OCI-LY3 (cell line): ENCODE data around the gene ADORA2A.

Experiments used
- H2AFZ ChIP-seq: fragments of 200-600, 300-600 bp; shearing (Covaris generic); 2 replicates; pipeline ENCODE4 v1.6.0; 2014; ENCODE audit warnings: antibody characterized with exemption, low read depth, low read length
- H3K27ac ChIP-seq: fragments of 200-600, 300-600 bp; sonication (generic); 2 replicates; pipeline ENCODE4 v1.5.1; 2014; ENCODE audit warnings: mild to moderate bottlenecking, low read length, moderate library complexity, mixed read lengths
- H3K27me3 ChIP-seq: fragments of 200-600, 300-600 bp; sonication (generic); 2 replicates; pipeline ENCODE4 v1.6.1; 2014; ENCODE audit warnings: low read depth, low read length, mixed read lengths
- H3K36me3 ChIP-seq: fragments of 200-600, 300-600 bp; sonication (generic); replicated peaks from 2 replicates; pipeline ENCODE3; 2014; ENCODE audit warnings: low read depth, low read length, mixed read lengths
- H3K4me1 ChIP-seq: fragments of 300-600, 200-600 bp; sonication (generic); 2 replicates; pipeline ENCODE4 v1.6.1; 2014; ENCODE audit warnings: low read length, mixed read lengths
- H3K4me2 ChIP-seq: fragments of 200-600, 300-600 bp; sonication (generic); 2 replicates; pipeline ENCODE4 v1.6.1; 2014; ENCODE audit warnings: low read length, mixed read lengths
- H3K4me3 ChIP-seq: fragments of 300-600, 200-600 bp; sonication (generic); 2 replicates; pipeline ENCODE4 v1.5.1; 2014; ENCODE audit warnings: antibody characterized with exemption, mild to moderate bottlenecking, low read length, moderate library complexity
- H3K79me2 ChIP-seq: fragments of 300-600, 200-600 bp; shearing (Covaris generic); 2 replicates; pipeline ENCODE4 v1.6.1; 2014; ENCODE audit warnings: mild to moderate bottlenecking, low read length, mixed read lengths
- H3K9ac ChIP-seq: fragments of 300-600, 200-600 bp; shearing (Covaris generic); 2 replicates; pipeline ENCODE4 v1.6.0; 2014; ENCODE audit warnings: mild to moderate bottlenecking, low read length, moderate library complexity
- H3K9me3 ChIP-seq: fragments of 200-600, 300-600 bp; shearing (Covaris generic); 2 replicates; pipeline ENCODE4 v1.6.1; 2014; ENCODE audit warnings: low read length, mixed read lengths; ENCODE audit not compliant: insufficient read depth
- H4K20me1 ChIP-seq: fragments of 200-600, 300-600 bp; sonication (generic); 2 replicates; pipeline ENCODE4 v1.6.1; 2016; ENCODE audit warnings: low read length, mixed read lengths; ENCODE audit not compliant: insufficient read depth
- EZH2phosphoT487 ChIP-seq: fragments of 200-600 bp; shearing (Covaris generic); IDR thresholded peaks from 2 replicates; pipeline ENCODE4 v1.6.1; 2018; ENCODE audit warnings: antibody characterized with exemption, mixed run types, low read depth
- TF ChIP-seq, protein P1 (sequence below): fragments of 200-600, 300-600 bp; sonication (generic); IDR thresholded peaks from 2 replicates; pipeline ENCODE4 v1.5.1; 2014; ENCODE audit warnings: antibody characterized with exemption, low read length, low read depth

Gene ADORA2A

DNA sequence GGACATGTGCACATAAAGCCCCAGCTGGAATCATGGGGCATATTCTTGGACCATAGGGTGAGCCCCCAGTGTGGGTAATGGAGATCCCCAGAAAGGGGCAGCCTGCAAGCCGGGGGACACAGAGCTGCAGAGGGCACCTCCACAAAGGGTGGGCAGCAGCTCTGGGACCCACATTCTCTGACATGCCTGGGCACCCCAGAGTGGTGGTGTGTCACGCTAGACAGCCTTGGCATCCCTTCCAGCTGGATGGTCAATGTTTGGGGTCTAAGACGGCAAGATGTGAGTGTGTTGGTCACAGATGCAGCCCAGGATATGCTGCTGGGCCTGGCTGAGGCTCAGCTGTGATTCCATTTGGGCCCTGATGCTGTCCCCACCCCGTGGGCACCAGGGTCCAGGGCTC is 9.7 kb downstream of the ADORA2A start:
- H3K9me3 ChIP-seq = no peaks in the 10 kb centered on the region
- peaks cover 63% of the 10 kb centered on the region for H3K4me1 ChIP-seq
- H3K9ac ChIP-seq = no peak overlapping the region
- no peak overlapping the region for H3K4me2 ChIP-seq
- H3K4me3 ChIP-seq = no peak overlapping the region
- H3K36me3 ChIP-seq = peaks cover 2% of the 10 kb centered on the region
- no peak for TF ChIP-seq EZH2phosphoT487
- TF ChIP-seq, protein P1, sequence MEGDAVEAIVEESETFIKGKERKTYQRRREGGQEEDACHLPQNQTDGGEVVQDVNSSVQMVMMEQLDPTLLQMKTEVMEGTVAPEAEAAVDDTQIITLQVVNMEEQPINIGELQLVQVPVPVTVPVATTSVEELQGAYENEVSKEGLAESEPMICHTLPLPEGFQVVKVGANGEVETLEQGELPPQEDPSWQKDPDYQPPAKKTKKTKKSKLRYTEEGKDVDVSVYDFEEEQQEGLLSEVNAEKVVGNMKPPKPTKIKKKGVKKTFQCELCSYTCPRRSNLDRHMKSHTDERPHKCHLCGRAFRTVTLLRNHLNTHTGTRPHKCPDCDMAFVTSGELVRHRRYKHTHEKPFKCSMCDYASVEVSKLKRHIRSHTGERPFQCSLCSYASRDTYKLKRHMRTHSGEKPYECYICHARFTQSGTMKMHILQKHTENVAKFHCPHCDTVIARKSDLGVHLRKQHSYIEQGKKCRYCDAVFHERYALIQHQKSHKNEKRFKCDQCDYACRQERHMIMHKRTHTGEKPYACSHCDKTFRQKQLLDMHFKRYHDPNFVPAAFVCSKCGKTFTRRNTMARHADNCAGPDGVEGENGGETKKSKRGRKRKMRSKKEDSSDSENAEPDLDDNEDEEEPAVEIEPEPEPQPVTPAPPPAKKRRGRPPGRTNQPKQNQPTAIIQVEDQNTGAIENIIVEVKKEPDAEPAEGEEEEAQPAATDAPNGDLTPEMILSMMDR = no peak
- peaks cover 5% of the 10 kb centered on the region; the same call in 1 of the 2 replicates for H3K79me2 ChIP-seq
- H2AFZ ChIP-seq = no peak overlapping the region
- no peaks in the 10 kb centered on the region for H3K27me3 ChIP-seq
- 0 out of 2 replicates have a peak, but pooled peaks cover 6% of the 10 kb centered on the region for H4K20me1 ChIP-seq
- H3K27ac ChIP-seq = no peak overlapping the region

DNA sequence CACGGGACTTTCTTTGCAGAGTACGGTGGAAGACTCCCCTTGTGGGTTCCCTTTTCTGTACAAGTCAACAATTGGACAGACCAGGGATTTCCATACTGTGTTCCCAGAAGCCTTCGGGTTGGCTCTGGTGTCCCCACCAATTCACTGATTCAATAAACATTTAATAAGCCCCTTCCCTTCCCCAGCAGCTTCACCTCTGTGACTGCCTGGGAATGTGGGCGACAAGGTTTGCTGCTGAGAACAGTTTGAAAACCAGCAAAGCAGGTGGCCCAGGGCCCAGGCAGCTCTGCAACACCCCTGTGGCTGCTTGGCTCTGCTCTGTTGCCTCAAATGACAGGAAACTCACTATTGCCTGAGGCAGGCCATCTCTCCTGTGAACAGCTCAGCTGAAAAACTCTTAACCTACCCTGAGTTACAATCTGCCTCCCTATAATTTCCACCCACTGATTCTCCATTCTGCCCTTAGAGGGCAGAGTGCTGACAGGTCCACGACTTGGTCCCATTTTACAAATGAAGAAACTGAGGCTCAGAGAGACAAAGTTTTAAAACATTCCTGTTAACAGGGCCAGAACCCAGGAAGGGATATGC is 10.4 kb downstream of the ADORA2A start:
- no peak overlapping the region for H3K4me2 ChIP-seq
- H3K4me3 ChIP-seq = no peak overlapping the region
- no peaks in the 10 kb centered on the region for H3K27me3 ChIP-seq
- H3K36me3 ChIP-seq = peaks cover 2% of the 10 kb centered on the region
- 0 out of 2 replicates have a peak, but pooled peaks cover 6% of the 10 kb centered on the region for H4K20me1 ChIP-seq
- peaks cover 63% of the 10 kb centered on the region for H3K4me1 ChIP-seq
- no peak overlapping the region for H3K27ac ChIP-seq
- H3K79me2 ChIP-seq = no peaks in the 10 kb centered on the region; the same call in 1 of the 2 replicates
- H3K9ac ChIP-seq = no peak overlapping the region
- H3K9me3 ChIP-seq = no peaks in the 10 kb centered on the region
- TF ChIP-seq, protein P1 = peak; percentile 64
- no peak for TF ChIP-seq EZH2phosphoT487
- no peak overlapping the region for H2AFZ ChIP-seq

DNA sequence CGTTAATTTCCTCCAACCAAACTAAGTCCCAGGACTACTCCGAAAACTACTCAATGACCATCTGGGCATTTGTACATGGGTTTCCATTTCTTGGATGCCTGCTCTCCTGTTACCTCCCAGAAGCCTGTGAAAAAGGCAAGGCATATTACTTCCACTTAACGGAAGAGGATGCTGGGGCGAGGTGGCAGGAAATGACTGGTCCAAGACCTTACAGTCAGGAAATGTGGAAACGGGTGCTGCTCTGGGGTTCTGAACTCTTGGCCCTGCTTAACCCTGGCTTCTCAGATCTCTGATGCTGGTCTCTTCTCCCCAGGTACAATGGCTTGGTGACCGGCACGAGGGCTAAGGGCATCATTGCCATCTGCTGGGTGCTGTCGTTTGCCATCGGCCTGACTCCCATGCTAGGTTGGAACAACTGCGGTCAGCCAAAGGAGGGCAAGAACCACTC is 12.9 kb downstream of the ADORA2A start:
- Histone ChIP-seq H2AFZ (no peak overlapping the region), H3K36me3 (no peaks in the 10 kb centered on the region), H3K79me2 (no peaks in the 10 kb centered on the region), H3K27ac (no peak overlapping the region), H3K9ac (no peak overlapping the region), H3K27me3 (no peaks in the 10 kb centered on the region), H3K4me1 (peaks cover 39% of the 10 kb centered on the region), H3K4me2 (no peak overlapping the region), H3K9me3 (no peaks in the 10 kb centered on the region), H3K4me3 (no peak overlapping the region), H4K20me1 (0 out of 2 replicates have a peak, but pooled peaks cover 6% of the 10 kb centered on the region)
- TF ChIP-seq, protein P1 = no peak
- TF ChIP-seq EZH2phosphoT487 = no peak

DNA sequence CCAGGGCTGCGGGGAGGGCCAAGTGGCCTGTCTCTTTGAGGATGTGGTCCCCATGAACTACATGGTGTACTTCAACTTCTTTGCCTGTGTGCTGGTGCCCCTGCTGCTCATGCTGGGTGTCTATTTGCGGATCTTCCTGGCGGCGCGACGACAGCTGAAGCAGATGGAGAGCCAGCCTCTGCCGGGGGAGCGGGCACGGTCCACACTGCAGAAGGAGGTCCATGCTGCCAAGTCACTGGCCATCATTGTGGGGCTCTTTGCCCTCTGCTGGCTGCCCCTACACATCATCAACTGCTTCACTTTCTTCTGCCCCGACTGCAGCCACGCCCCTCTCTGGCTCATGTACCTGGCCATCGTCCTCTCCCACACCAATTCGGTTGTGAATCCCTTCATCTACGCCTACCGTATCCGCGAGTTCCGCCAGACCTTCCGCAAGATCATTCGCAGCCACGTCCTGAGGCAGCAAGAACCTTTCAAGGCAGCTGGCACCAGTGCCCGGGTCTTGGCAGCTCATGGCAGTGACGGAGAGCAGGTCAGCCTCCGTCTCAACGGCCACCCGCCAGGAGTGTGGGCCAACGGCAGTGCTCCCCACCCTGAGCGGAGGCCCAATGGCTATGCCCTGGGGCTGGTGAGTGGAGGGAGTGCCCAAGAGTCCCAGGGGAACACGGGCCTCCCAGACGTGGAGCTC is 13.5 kb downstream of the ADORA2A start:
- H3K9me3 ChIP-seq = no peaks in the 10 kb centered on the region
- no peaks in the 10 kb centered on the region for H3K27me3 ChIP-seq
- H4K20me1 ChIP-seq = 0 out of 2 replicates have a peak, but pooled peaks cover 6% of the 10 kb centered on the region
- no peak overlapping the region for H2AFZ ChIP-seq
- TF ChIP-seq EZH2phosphoT487 = no peak
- no peak overlapping the region for H3K4me3 ChIP-seq
- H3K4me2 ChIP-seq = no peak overlapping the region
- no peak overlapping the region for H3K27ac ChIP-seq
- H3K36me3 ChIP-seq = no peaks in the 10 kb centered on the region
- H3K79me2 ChIP-seq = no peaks in the 10 kb centered on the region
- peaks cover 33% of the 10 kb centered on the region for H3K4me1 ChIP-seq
- H3K9ac ChIP-seq = no peak overlapping the region
